ENCODE data around the gene RASA3. TPM values are rescaled to one million over a fixed set of nuclear protein-coding genes. Genes with fewer than 3 reads are reported as not detected.
A peak's percentile ranks its signal among the peaks of the same experiment; 100 is the strongest.

Gene RASA3
- total RNA-seq, 1 experiment from 2014 or later, result 18.6 TPM

GRCh38 chr13:114144606-114145244 is 12.3 kb upstream of the RASA3 start:
- ChIA-PET RAD21 (ENCODE audit: low non-redundant PET in 1 of 2, low total read pairs in 2 of 2, uncharacterized antibody in 2 of 2, unreplicated experiment in 2 of 2) (no interaction called here), POLR2A (no interaction called here), CTCF (no interaction called here)
- ATAC-seq, result no peak
- no peak for TF ChIP-seq EZH2phosphoT487 (IDR thresholded peaks at IDR 0.05; ENCODE audit: borderline replicate concordance)
- no peak for TF ChIP-seq YY1 (IDR thresholded peaks at IDR 0.05; ENCODE audit: extremely low read depth, insufficient replicate concordance, low read depth, low read length)
- no peak for DNase-seq (ENCODE audit: low read depth, low spot score)
- Histone ChIP-seq H2AFZ (ENCODE audit: low read depth, low read length, poor library complexity, severe bottlenecking) (no peak overlapping the region), H3K9me3 (ENCODE audit: control insufficient read depth in 1 of 2, insufficient read depth in 1 of 2, low read depth in 1 of 2, low read length in 2 of 2) (no peaks in the 10 kb centered on the region), H3K79me2 (ENCODE audit: insufficient read depth, low read length) (no peaks in the 10 kb centered on the region), H3K9me2 (ENCODE audit: insufficient read depth) (no peaks in the 10 kb centered on the region), H3K4me1 (ENCODE audit: control insufficient read depth in 1 of 2, insufficient read depth in 2 of 2, low read length in 2 of 2) (peaks cover 4 to 10% of the 10 kb centered on the region in 2 experiments; a peak in 3 of 4 replicates), H3K4me3 (replicated peaks in 1 of 2; ENCODE audit: low read depth in 1 of 2, low read length in 2 of 2) (no peak overlapping the region), H4K20me1 (ENCODE audit: insufficient read depth) (no peaks in the 10 kb centered on the region), H3K27ac (ENCODE audit: low read depth, low read length) (no peak overlapping the region), H3K36me3 (ENCODE audit: control insufficient read depth in 1 of 2, insufficient read depth in 2 of 2, low read length in 2 of 2) (no peaks in the 10 kb centered on the region), H3K9ac (ENCODE audit: low read length) (no peak overlapping the region), H3K27me3 (ENCODE audit: insufficient read depth, low read length) (no peaks in the 10 kb centered on the region), H3K4me2 (ENCODE audit: low read length) (no peak overlapping the region)
- intact Hi-C loops (cut with micrococcal nuclease), result loop anchor here (10.0 kb wide), 1 partner anchor 190 kb away; no protein-coding TSS in a partner anchor
- no TSS peak for BruUV-seq (replicated peaks)

- Histone ChIP-seq H3K9me2 (ENCODE audit: insufficient read depth) (no peaks in the 10 kb centered on the region), H3K9ac (ENCODE audit: low read length) (no peak overlapping the region; the same call in 1 of the 2 replicates), H3K4me3 (replicated peaks in 1 of 2; ENCODE audit: low read depth in 1 of 2, low read length in 2 of 2) (no peak overlapping the region), H3K79me2 (ENCODE audit: insufficient read depth, low read length) (no peaks in the 10 kb centered on the region), H2AFZ (ENCODE audit: low read depth, low read length, poor library complexity, severe bottlenecking) (no peak overlapping the region), H3K27me3 (ENCODE audit: insufficient read depth, low read length) (no peaks in the 10 kb centered on the region), H4K20me1 (ENCODE audit: insufficient read depth) (no peaks in the 10 kb centered on the region), H3K36me3 (ENCODE audit: control insufficient read depth in 1 of 2, insufficient read depth in 2 of 2, low read length in 2 of 2) (no peaks in the 10 kb centered on the region), H3K9me3 (ENCODE audit: control insufficient read depth in 1 of 2, insufficient read depth in 1 of 2, low read depth in 1 of 2, low read length in 2 of 2) (no peaks in the 10 kb centered on the region), H3K4me2 (ENCODE audit: low read length) (peak overlapping the region; percentile 15), H3K27ac (ENCODE audit: low read depth, low read length) (no peak overlapping the region; the same call in 1 of the 2 replicates), H3K4me1 (ENCODE audit: control insufficient read depth in 1 of 2, insufficient read depth in 2 of 2, low read length in 2 of 2) (peaks cover 4 to 10% of the 10 kb centered on the region in 2 experiments; a peak in 3 of 4 replicates)
- RAD21 ChIA-PET (ENCODE audit: low non-redundant PET in 1 of 2, low total read pairs in 2 of 2, uncharacterized antibody in 2 of 2, unreplicated experiment in 2 of 2), result no interaction called here
- TF ChIP-seq CTCF (IDR thresholded peaks at IDR 0.05 in 2 of 3, conservative IDR thresholded peaks at IDR 0.05 in 1 of 3; ENCODE audit: borderline replicate concordance in 1 of 3, insufficient read depth in 1 of 3, low read depth in 2 of 3, low read length in 2 of 3), result peak in 2 of 3 experiments; percentile 64 to 75; a peak in 4 of 6 replicates
- no peak for TF ChIP-seq YY1 (IDR thresholded peaks at IDR 0.05; ENCODE audit: extremely low read depth, insufficient replicate concordance, low read depth, low read length)
- ATAC-seq, result peak; percentile 100
- intact Hi-C loops (cut with micrococcal nuclease), result loop anchor here (1.0 to 10.0 kb wide), 2 partner anchors 82 to 189 kb away; no protein-coding TSS in a partner anchor
- CTCF ChIA-PET, result no interaction called here
- POLR2A ChIA-PET, result no interaction called here
- BruUV-seq (replicated peaks), result no TSS peak
- peak; percentile 63 for DNase-seq (ENCODE audit: low read depth, low spot score)
Observed at GRCh38 chr13:114143806-114144605, 11.6 kb upstream of the RASA3 start.

Measured in HCT116 (cell line).